A673 (cell line): ENCODE results near the gene ASTN1. TPM values are rescaled to one million over a fixed set of nuclear protein-coding genes. Genes with fewer than 3 reads are reported as not detected.

ENCODE experiments used
- BruUV-seq: library from RNA; stranded (reverse); fragments of 400-500 nt; replicated peaks from 2 replicates; lab custom pipeline; 2021; lab: Mats Ljungman, UMichigan
- CTCF ChIA-PET: fragments of 300-600 bp; sonication (Branson Sonifier 250); formaldehyde crosslinking; loops from one replicate; lab custom pipeline; 2022; ENCODE audit warnings: antibody characterized with exemption; lab: Charles Lee
- POLR2A ChIA-PET: fragments of 300-600 bp; sonication (Branson Sonifier 250); formaldehyde crosslinking; loops from one replicate; lab custom pipeline; 2022; ENCODE audit warnings: antibody characterized with exemption; ENCODE audit not compliant: low non-redundant PET; lab: Charles Lee
- DNase-seq: peaks from one replicate; pipeline ENCODE4 v3.0.0-alpha.2; 2015; ENCODE audit warnings: low spot score
- H3K27ac ChIP-seq: fragments of 200-600 bp; sonication (generic); 2 replicates; pipeline ENCODE4 v1.5.1; 2016; ENCODE audit warnings: mixed run types, low read depth, mild to moderate bottlenecking, mixed read lengths, antibody characterized with exemption, low read length; ENCODE audit not compliant: poor library complexity, severe bottlenecking
- H3K27me3 ChIP-seq: fragments of 200-600 bp; sonication (generic); replicated peaks from 2 replicates; pipeline ENCODE4 v1.6.1; 2017; ENCODE audit warnings: mixed run types, low read depth, mild to moderate bottlenecking, mixed read lengths, antibody characterized with exemption, low read length; ENCODE audit not compliant: insufficient read depth, poor library complexity
- H3K36me3 ChIP-seq: fragments of 200-600 bp; sonication (generic); 2 replicates; pipeline ENCODE4 v1.6.1; 2016; ENCODE audit warnings: mixed run types, mild to moderate bottlenecking, mixed read lengths, antibody characterized with exemption, low read length; ENCODE audit not compliant: insufficient read depth, poor library complexity, severe bottlenecking
- H3K4me1 ChIP-seq: fragments of 200-600 bp; sonication (generic); 2 replicates; pipeline ENCODE4 v1.6.1; 2017; ENCODE audit warnings: mixed run types, mild to moderate bottlenecking, mixed read lengths, antibody characterized with exemption, low read length; ENCODE audit not compliant: insufficient read depth, poor library complexity, severe bottlenecking
- H3K4me3 ChIP-seq: fragments of 200-600 bp; sonication (generic); 2 replicates; pipeline ENCODE4 v1.5.1; 2016; ENCODE audit warnings: low read depth, mixed run types, mild to moderate bottlenecking, mixed read lengths, low read length; ENCODE audit not compliant: poor library complexity, severe bottlenecking
- H3K9me3 ChIP-seq: fragments of 200-600 bp; sonication (generic); 2 replicates; pipeline ENCODE4 v1.6.1; 2016; ENCODE audit warnings: mixed run types, low read depth, mild to moderate bottlenecking, mixed read lengths, antibody characterized with exemption, low read length; ENCODE audit not compliant: poor library complexity, severe bottlenecking
- EZH2 ChIP-seq: fragments of 200-600 bp; sonication (generic); IDR thresholded peaks from 2 replicates; pipeline ENCODE4 v1.6.1; 2017; ENCODE audit warnings: borderline replicate concordance, low read depth, mild to moderate bottlenecking, mixed read lengths, antibody characterized with exemption, low read length; ENCODE audit not compliant: poor library complexity, severe bottlenecking
- intact Hi-C: fragments of 100-400 bp; cut with micrococcal nuclease; formaldehyde crosslinking; loops from one replicate; pipeline ENCODE4 v1.10.0; 2022; ENCODE audit not compliant: unreplicated experiment
- total RNA-seq: library from RNA; stranded (reverse); gene quantifications from 2 replicates; pipeline ENCODE4 v1.2.3, GENCODE V29; 2021
- TF ChIP-seq, protein P1 (sequence below): fragments of 300-800, 200-600 bp; sonication (generic); conservative IDR thresholded peaks from 2 replicates; pipeline ENCODE4 v1.5.1; 2017; ENCODE audit warnings: low read depth, mild to moderate bottlenecking, antibody characterized with exemption, low read length, moderate library complexity, mixed read lengths

Gene ASTN1
- total RNA-seq, 1 experiment from 2014 or later: 0.41 TPM

GRCh38 chr1:176831150-176831549 lies 333.4 kb downstream of the ASTN1 start:
- Histone ChIP-seq H3K4me1 (no peaks in the 10 kb centered on the region), H3K4me3 (no peak overlapping the region), H3K27ac (no peak overlapping the region), H3K9me3 (no peaks in the 10 kb centered on the region), H3K36me3 (no peaks in the 10 kb centered on the region), H3K27me3 (no peaks in the 10 kb centered on the region)
- POLR2A ChIA-PET: no interaction called here
- no peak for DNase-seq
- BruUV-seq: no TSS peak
- CTCF ChIA-PET: no interaction called here
- intact Hi-C loops: loop anchor here (10.0 kb wide), 1 partner anchor 56 kb away; no protein-coding TSS in a partner anchor
- TF ChIP-seq, protein P1, sequence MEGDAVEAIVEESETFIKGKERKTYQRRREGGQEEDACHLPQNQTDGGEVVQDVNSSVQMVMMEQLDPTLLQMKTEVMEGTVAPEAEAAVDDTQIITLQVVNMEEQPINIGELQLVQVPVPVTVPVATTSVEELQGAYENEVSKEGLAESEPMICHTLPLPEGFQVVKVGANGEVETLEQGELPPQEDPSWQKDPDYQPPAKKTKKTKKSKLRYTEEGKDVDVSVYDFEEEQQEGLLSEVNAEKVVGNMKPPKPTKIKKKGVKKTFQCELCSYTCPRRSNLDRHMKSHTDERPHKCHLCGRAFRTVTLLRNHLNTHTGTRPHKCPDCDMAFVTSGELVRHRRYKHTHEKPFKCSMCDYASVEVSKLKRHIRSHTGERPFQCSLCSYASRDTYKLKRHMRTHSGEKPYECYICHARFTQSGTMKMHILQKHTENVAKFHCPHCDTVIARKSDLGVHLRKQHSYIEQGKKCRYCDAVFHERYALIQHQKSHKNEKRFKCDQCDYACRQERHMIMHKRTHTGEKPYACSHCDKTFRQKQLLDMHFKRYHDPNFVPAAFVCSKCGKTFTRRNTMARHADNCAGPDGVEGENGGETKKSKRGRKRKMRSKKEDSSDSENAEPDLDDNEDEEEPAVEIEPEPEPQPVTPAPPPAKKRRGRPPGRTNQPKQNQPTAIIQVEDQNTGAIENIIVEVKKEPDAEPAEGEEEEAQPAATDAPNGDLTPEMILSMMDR: no peak
- no peak for TF ChIP-seq EZH2

DNA sequence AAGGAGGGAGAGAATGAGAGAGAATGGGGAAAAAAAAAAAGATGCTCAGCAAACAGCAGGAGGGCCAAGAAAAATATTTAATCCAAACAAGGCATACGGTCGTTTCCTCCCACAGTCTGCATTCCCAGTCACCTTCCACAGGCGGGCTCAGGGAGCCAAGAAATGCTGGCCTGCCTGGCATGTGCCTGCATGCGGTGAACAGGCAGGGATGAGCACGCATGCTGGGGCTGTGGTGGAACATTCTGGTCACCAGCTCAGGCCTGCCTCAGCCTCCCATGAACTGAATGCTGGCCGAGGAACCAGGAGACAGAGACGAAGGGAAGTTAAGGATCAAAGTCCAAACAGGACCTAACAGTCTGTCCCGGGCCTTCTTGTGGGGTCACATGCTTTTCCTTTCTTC lies 335.3 kb downstream of the ASTN1 start:
- intact Hi-C loops: no loop called here

DNA sequence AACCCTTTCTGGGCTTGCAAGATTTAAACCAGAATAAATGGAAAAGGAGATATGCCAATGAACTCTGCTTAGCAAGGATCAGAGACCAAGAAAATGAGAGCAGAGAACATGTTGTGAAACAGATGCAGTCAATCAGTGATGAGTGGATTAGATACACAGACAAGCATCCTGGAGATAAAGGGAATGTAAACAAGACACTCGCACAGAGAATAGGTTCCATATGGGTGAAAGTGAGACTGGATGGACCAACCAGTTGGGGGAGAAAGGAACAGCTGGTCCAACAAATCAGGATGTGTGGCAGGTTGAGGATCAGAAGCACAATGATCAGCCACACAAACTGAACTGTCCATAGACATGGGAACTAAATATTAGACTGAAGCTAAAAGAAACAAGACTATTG lies 338.2 kb downstream of the ASTN1 start:
- no TSS peak for BruUV-seq
- H3K27me3 ChIP-seq: no peaks in the 10 kb centered on the region
- no peak overlapping the region for H3K27ac ChIP-seq
- CTCF ChIA-PET: no interaction called here
- H3K9me3 ChIP-seq: no peaks in the 10 kb centered on the region
- H3K36me3 ChIP-seq: no peaks in the 10 kb centered on the region
- no peak for DNase-seq
- no peak for TF ChIP-seq EZH2
- TF ChIP-seq, protein P1: no peak
- POLR2A ChIA-PET: no interaction called here
- intact Hi-C loops: no loop called here
- no peaks in the 10 kb centered on the region for H3K4me1 ChIP-seq
- H3K4me3 ChIP-seq: no peak overlapping the region

More for the DNA sequence above, 335.3 kb downstream of the ASTN1 start:
- BruUV-seq: no TSS peak
- Histone ChIP-seq H3K4me3 (no peak overlapping the region), H3K9me3 (no peaks in the 10 kb centered on the region), H3K4me1 (no peaks in the 10 kb centered on the region), H3K36me3 (no peaks in the 10 kb centered on the region), H3K27me3 (no peaks in the 10 kb centered on the region), H3K27ac (no peak overlapping the region)
- ChIA-PET CTCF (no interaction called here), POLR2A (no interaction called here)
- TF ChIP-seq, protein P1: no peak
- no peak for TF ChIP-seq EZH2
- DNase-seq: no peak
